ENCODE measurements around the gene IFNG.
"Not testable (repeated sequence)": the region's sequence is repeated elsewhere in the genome, so short reads cannot be mapped to it uniquely, and the experiment has no call there.

The IFNG gene

DNA sequence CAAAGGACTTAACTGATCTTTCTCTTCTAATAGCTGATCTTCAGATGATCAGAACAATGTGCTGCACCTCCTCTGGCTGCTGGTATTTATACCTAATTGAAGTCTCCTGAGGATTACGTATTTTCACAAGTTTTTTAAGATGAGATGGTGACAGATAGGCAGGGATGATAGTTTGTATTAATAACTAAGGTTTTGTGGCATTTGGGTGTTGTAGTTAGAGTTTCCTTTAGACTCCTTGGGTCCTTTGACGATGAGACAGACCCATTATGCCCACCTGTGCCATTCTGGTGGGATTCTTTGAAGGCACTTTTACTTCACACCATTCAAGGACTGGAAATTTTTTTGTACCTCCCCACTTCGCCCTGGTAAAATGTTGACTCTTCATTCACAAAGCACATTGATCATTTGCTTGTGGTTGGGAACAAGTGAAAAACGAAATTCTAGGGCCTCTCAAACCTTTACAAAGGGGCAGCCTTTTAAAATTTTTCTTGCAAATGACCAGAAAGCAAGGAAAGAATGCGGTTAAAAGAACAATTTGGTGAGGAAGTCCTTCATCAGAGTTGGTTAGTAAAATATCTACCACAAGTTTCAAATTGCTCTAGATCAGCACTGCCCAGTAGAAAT is at the start of gene IFNG:
IFNG (minus strand) TSS at position 60 of the 624 bp plus-strand sequence. CDS start 125 bp downstream, outside the sequence.
- in situ Hi-C loops (cut with HindIII; ENCODE audit: low sequenced_read_pairs) = no loop called here

DNA sequence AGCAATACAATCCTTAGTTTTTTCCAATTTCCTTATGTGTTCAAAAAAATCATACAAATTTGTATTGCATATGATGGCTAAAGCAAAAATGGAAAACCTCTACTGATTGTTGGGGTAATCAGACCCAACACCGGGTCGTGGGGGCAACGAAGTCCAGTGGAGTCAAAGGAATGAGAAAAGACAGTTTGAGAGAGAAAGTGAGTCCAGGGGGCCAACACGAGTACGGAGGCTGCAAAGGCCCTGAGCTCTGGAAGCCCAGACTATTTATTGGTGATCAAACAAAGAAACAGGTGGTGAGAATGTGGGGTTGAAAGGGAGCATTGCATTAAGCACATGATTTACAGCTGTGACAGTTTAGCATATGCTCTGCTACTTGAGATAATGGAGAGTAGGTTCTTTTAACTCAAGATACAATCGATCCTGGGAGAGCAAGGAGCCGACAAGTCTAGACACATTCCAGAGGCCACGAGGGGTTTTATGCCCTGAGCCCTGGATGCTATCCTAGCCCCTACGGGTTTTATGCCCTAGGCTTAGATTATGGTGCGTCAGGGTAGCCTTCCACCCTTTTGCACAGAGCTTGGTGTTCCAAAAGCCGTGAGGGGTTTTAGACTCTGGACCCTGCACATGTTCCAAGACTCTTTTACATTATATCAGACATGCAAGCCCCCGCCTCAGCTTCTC is 49.6 kb upstream of the IFNG start:
- in situ Hi-C loops (cut with HindIII; ENCODE audit: low sequenced_read_pairs) = not testable (repeated sequence)

DNA sequence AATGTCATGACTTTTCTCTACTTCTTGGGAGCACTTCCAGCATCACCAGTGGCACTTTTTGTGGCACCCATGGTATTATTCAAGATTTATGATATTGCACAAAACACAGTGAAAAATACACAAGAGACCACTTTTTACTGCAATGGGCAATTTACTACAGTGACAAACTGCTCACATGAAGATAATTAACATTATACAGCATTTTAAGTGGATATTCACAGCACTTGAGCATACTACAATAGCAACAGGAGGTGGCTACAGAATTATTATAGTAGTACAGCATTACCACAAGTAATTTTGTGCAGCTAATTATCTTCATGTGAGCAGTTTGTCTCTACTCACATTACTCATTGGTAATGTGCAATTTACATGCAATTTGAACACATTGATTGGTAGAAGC is 47.7 kb upstream of the IFNG start:
- in situ Hi-C loops (cut with HindIII; ENCODE audit: low sequenced_read_pairs) = no loop called here

DNA sequence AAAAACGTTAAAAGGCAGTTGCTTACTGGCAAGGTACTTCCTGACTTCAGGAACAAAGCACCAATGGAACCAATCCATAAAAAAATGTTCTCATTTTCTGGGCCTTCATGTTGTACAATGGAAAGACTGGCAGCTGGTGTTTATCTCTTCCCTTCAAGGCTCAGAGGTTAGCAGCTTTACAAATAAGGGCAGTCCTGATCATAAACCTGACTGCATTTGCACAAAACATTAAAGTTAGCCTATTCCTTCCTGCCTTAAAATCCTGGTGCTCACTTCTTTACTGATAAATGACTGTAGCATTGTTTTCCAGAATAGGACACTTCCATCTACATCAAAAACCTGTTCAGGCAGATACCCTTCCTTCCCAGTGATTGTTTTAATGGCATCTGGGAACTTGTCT is 46.9 kb upstream of the IFNG start:
- in situ Hi-C loops (cut with HindIII; ENCODE audit: low sequenced_read_pairs) = no loop called here

DNA sequence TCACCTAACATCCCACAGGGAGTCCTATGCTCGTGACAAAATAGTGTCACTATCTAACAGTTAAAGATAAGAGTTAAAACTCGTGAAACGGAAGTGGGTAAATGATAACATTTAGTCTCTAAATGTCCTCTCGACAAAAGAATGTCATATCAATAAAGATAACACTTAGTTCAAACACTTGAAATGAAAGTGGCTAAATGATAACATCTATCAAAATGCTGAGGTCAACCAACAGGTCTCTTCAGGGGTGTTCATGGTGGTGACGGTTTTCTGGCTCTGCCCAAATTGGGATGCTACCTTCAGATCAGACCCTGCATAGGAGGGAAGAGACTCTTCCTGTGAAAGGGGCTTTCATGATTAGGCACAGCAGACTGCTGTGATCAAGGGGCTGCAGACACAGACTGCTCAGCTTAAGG is 43.9 kb upstream of the IFNG start:
- in situ Hi-C loops (cut with HindIII; ENCODE audit: low sequenced_read_pairs) = no loop called here

DNA sequence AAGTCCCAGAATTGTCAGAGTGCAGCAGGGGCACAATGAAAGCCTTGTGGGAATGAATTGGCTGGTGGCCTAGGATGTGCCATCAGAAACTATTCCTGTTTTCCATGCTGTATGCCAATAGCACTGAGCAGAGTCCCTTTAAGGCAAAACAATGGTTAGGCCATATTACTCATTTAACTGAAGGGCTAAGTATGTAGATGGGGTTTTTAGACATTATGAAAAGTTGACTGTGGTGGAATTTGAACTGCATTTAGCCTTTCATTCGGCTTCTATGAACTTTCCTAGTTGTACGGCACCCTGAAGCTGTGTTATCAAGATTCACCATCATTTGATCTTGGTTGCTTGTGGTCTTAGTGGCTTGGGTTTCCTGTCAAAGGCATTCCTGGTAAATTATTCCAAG is 41.3 kb upstream of the IFNG start:
- in situ Hi-C loops (cut with HindIII; ENCODE audit: low sequenced_read_pairs) = no loop called here

DNA sequence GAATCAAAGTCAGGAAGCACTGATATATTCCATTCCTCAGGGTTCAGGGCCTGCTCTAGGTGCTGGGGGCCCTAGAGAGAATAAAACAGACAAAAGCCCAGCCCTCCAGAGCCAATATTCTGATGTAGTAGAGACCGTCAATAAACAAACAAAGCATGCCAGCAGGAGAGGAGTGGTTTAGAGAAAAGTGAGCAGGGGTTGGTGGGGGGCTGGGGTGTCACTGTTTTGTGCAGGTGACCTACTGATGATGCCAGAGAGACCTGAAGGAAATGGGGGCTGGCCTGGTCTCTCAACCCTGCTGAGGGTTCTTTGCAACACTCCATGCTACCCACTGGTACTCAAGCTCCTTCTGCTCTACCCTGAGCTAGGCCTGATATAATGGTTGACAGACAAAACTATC is 39.6 kb upstream of the IFNG start:
- in situ Hi-C loops (cut with HindIII; ENCODE audit: low sequenced_read_pairs) = no loop called here

DNA sequence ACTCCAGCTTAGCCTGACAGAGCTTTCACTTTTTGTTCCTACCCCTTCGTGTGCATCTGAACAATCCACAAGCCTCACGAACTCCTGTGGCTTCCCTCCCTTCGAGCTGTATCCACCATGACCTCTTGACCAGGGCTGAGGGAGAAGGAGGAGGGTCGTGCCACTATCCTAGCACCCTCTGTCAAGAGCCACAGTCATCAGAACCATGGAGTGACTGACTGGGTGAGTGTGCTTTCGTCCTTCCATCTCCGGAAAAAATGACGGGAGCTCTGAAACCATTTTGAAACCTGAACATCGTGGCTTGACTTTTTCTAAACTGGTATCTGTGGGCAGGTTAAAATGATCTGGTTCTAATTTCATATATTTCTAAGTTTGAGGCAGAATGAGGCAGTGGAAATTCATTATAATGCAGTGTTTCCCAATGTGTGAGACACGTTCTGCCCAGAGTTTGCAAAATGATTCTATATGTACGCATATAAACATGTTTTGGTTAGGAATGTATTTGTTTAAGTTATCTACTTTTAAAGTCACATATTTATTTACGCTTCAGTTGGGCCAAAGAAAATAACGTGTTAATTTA is 39.1 kb upstream of the IFNG start:
- in situ Hi-C loops (cut with HindIII; ENCODE audit: low sequenced_read_pairs) = no loop called here

DNA sequence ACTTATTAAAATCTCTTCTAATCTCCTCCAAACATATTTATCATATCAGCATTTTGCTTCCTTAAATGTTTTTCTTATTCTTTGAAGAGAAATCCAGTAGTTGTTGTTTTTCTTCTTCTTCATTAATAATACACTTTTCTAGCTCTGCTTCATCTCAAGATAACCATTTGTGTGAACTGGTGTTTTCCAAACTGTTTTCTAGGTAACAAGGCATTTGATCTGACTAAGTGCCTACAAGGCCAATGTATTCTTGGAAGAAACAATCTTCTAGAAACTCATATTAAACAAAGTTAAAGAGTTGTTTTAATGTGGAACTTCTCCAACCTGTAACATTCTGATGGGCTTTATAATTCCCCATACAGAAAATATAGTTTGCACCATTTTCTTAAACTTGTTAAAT is 30.8 kb upstream of the IFNG start:
- in situ Hi-C loops (cut with HindIII; ENCODE audit: low sequenced_read_pairs) = no loop called here

DNA sequence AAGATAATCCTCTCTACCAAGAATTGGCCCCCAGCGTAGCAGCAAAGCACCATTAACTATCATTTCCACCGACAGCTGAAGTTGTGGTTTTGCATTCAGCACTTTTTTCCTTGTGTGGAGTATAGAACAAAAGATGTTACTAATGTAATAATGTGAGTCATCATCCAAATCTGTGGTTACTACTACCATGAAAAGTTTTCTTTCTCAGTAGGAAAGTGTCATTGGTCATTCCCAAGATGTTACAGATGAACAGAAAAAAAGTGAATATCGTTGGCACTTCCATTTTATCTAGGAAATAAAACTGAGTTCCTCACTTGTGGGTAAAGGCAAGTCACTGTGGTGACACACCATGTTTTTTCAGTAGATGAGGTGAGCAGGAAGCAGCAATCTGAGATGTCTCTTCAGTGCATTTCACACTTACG is 30.3 kb upstream of the IFNG start:
- in situ Hi-C loops (cut with HindIII; ENCODE audit: low sequenced_read_pairs) = no loop called here

DNA sequence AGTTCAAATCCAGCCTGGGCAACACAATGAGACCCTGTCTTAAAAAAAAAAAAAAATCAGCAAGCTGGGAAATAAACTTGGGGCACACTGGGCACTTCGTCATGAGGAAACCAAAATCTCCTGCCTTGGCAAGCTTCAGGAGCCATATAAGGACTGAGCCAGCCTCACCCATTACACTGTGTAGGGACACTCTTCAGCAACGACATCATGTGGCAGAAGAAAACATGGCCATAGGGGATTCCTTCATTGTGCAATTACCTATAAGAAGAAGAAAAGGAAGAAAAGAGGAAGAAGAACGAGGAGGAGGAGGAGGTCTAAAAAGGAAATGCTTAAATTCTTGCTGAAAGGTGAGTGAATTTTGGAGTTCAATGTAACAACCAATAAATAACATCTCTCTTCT is 26.1 kb upstream of the IFNG start:
- in situ Hi-C loops (cut with HindIII; ENCODE audit: low sequenced_read_pairs) = no loop called here

DNA sequence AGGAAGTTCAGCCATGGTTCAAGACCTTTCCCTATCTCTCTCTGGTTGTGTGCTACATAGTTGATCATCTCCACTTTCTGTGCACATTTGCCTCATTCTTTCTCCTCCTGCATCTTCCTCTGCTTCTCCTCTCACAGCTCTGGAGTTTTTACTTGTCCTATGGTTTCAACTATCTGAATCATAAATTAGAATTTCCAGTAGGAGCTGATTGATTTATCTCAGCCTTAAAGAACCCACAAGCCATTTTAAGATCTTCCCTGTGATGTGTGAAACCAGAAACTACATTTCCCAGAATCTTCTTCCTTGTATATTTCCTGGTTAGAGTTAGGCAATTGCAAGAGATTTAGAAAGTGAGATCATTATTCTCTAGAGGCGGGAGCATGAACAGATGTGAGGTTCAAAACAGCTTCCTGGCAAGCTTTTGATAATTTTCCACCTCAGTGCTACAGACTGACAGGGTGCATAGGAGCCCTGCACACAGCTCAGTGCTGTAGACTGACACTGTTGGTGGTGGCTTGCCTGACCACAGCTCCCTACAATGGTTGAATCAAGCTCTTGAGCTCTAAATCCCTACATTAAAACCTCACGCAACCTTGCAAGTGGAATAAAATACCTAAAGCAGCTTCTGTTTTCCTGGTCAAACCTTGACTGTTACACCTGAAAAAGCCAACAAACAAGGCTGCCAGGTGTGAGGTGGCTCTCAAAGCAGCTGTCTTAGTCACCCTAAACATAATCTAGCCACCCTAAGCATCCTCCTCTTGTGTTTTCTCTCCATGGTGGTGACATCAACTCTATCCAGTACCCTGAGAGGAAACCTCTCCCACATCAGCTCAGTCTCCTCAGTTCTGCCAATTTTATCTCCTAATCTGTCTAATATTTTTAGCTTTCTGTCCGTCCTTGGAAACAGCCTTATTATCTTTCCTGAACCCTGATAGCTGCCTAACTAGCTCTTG is 21.5 kb upstream of the IFNG start:
- in situ Hi-C loops (cut with HindIII; ENCODE audit: low sequenced_read_pairs) = no loop called here

DNA sequence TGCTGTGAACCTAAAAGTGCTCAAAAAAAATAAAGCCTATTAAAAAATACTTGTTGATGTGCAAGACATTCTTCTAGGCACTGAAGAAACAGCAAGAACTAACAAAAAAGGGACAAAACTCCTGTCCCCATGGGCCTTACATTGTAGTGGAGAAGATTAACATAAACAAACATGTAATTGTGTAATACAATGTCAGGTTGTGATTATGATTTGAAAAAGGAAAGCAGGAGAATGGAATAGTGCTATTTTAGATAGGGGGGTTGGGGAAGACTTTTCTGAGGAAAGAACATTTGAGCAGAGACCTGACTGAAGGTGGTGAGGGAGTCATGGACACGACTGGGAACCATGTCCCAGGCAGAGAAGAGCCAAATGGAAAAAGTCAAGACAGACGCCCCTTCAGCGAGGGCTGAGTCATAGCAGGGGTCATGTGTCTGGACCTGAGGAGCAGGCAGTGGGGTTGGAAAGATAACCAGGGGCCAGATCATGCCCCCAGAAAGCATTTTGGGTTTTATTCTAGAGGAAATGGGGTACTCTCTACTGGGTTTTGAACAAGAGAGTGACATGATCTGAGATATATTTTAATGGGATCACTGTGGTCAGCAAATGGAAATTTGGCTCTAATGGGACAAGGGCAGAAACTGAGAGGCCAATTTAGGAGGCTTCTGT is 19.4 kb upstream of the IFNG start:
- in situ Hi-C loops (cut with HindIII; ENCODE audit: low sequenced_read_pairs) = no loop called here

DNA sequence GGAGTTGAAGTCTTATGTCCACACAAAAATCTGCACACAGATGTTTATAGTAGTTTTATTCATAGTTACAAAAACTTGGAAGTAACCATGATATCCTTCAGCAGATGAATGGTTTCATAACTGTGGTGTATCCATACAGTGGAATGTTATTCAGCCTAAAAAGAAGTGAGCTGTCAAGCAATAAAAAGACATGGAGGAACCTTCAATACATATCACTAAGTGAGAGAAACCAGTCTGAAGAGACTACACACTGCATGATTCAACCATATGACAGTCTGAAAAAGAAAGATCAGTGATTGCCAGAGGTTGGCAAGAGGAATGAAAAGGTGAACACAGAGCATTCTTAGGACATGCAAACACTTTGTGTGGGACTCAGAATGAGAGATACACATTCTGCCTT is 18.6 kb upstream of the IFNG start:
- in situ Hi-C loops (cut with HindIII; ENCODE audit: low sequenced_read_pairs) = no loop called here

DNA sequence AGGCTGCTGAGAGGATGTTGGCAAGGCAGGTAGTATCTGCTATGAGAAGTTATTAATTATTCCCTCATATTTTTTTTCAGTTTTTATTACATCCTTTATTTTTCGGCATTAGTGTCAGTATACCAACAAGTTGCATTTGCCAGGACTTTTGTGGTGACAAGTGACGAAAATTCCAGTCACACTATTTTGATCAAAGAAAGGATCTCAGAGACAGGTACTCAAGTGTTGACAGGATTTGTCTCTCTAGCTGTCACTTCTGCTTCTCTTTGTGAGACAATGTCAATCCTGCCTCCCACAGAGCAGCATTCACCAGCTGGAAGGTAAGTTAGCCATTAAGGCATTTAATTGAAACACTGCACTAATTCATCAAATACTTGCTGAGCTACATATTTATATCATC is 18.0 kb upstream of the IFNG start:
- in situ Hi-C loops (cut with HindIII; ENCODE audit: low sequenced_read_pairs) = no loop called here

DNA sequence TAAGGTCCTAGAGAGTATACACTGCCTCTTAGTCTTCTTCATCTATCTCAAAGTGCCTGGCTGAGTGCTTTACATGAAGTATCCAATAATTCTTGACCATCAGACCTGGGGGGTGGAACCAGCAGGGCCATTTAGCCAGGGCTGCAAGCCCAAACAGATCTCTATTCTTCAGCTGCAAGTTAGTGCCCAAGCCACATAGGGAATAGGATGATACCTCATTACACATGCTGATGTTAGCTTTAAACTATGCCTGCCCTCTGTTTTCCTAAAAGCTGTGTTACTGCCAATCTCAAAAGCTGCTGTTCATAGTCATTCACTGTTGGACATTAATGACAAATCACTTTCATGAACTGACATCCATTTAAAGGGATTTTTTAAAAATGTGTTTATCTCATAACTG is 16.7 kb upstream of the IFNG start:
- in situ Hi-C loops (cut with HindIII; ENCODE audit: low sequenced_read_pairs) = no loop called here

DNA sequence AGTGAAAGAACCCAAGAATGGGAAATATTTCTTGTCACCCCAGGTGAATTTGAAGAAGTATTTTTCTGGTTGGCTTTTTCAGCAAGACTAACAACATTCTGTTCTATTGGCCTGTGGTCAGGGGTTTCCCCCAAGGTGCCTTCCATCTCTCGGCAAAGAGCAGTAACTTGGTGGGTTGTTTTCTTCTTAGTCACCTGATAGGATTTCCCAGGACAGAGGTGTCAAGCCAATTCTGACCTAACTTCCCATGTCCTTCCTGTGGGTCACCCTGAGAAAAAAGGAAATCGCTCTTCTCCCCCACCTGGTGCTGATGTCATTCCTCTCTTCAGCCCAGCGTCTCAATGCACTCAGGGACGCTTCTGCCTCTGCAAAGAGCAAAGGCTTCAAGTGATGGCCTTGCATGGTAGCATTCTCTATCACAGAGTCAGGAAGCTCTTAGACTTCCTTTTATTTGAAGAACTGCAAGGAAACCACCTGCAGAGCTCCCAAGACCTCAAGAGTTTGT is 16.1 kb upstream of the IFNG start:
- in situ Hi-C loops (cut with HindIII; ENCODE audit: low sequenced_read_pairs) = no loop called here

DNA sequence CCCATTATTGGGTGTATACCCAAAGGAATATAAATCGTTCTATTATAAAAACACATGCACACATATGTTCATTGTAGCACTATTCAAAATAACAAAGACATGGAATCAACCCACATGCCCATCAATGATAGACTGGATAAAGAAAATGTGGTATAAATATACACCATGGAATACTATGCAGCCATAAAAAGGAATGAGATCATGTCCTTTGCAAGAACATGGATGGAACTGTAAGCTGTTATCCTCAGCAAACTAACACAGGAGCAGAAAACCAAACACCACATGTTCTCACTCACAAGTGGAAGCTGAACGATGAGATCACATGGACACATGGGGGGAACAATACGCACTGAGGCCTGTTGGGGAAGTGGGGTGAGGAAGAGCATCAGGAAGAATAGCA is 15.2 kb upstream of the IFNG start:
- in situ Hi-C loops (cut with HindIII; ENCODE audit: low sequenced_read_pairs) = not testable (repeated sequence)

DNA sequence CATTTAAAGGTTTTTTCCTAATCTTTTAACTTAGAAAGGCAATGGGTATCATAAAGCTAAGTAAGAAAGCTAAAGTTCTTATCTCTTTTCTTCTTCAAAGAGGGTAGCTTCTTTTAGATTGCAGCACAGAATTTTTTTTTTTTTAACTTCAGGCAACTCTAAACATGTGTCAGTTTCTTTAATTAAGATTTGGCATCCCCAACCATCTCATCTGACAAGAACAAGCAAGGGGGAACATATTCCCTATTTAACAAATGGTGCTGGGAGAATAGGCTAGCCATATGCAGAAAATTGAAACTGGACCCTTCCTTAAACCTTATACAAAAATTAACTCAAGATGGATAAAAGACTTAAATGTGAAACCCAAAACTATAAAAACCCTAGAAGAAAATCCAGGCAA is 14.3 kb upstream of the IFNG start:
- in situ Hi-C loops (cut with HindIII; ENCODE audit: low sequenced_read_pairs) = no loop called here

DNA sequence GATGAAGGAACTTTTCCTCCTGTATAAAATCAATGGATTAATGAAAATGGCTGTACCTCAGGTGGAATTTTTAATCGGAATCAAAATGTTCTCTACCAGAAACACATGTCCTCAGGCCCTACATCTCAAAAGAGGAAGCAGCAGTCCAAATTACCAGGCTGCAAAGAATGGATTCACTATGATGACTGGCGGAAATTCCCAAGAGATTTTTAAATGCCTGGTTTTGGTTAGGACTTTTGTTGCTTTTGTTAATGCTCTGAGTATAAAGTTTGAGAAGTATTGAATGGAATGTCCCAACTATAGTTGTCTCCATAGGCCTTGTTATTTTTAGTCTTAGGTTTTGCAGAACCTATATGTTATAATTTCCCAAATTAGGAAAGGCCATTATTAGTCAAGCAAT is 11.2 kb upstream of the IFNG start:
- in situ Hi-C loops (cut with HindIII; ENCODE audit: low sequenced_read_pairs) = no loop called here

Data from DLD1 (cell line).